ENCODE measurements around the gene CCDC192.
A peak's percentile ranks its signal among the peaks of the same experiment; 100 is the strongest.

CCDC192 gene

GRCh38 chr5:127928053-127928452, 224.9 kb downstream of the CCDC192 start:
- no peak for DNase-seq

- no peak for DNase-seq
These were observed 227.1 kb downstream of the CCDC192 start for GRCh38 chr5:127930311-127930710.

- no peak for DNase-seq
These were observed 228.2 kb downstream of the CCDC192 start for GRCh38 chr5:127931396-127931795.

- DNase-seq: no peak
These were observed 230.2 kb downstream of the CCDC192 start for GRCh38 chr5:127933348-127933747.

GRCh38 chr5:127934791-127935256, 231.6 kb downstream of the CCDC192 start:
- DNase-seq: peak; percentile 86

GRCh38 chr5:127935398-127935797, 232.2 kb downstream of the CCDC192 start:
- no peak for DNase-seq

GRCh38 chr5:127936439-127936972, 233.3 kb downstream of the CCDC192 start:
- no peak for DNase-seq

- no peak for DNase-seq
These were observed 235.6 kb downstream of the CCDC192 start for GRCh38 chr5:127938746-127939145.

- DNase-seq: no peak
These were observed 237.7 kb downstream of the CCDC192 start for GRCh38 chr5:127940854-127941253.

GRCh38 chr5:127941646-127942045, 238.5 kb downstream of the CCDC192 start:
- DNase-seq: no peak

GRCh38 chr5:127942246-127943060, 239.3 kb downstream of the CCDC192 start:
- no peak for DNase-seq

- DNase-seq: no peak
These were observed 239.8 kb downstream of the CCDC192 start for GRCh38 chr5:127943061-127943371.

GRCh38 chr5:127944125-127944524, 240.9 kb downstream of the CCDC192 start:
- DNase-seq: no peak

GRCh38 chr5:127947941-127948340, 244.8 kb downstream of the CCDC192 start:
- no peak for DNase-seq

- DNase-seq: no peak
These were observed 247.7 kb downstream of the CCDC192 start for GRCh38 chr5:127950707-127951391.

- no peak for DNase-seq
These were observed 248.6 kb downstream of the CCDC192 start for GRCh38 chr5:127951791-127952190.

- DNase-seq: no peak
These were observed 254.0 kb downstream of the CCDC192 start for GRCh38 chr5:127957183-127957582.

- DNase-seq: no peak
These were observed 254.6 kb downstream of the CCDC192 start for GRCh38 chr5:127957701-127958239.

GRCh38 chr5:127958421-127959011, 255.3 kb downstream of the CCDC192 start:
- peak; percentile 46 for DNase-seq

GRCh38 chr5:127959152-127959764, 256.1 kb downstream of the CCDC192 start:
- DNase-seq: peak; percentile 45

- peak; percentile 1 for DNase-seq
These were observed 257.1 kb downstream of the CCDC192 start for GRCh38 chr5:127960270-127960691.

- no peak for DNase-seq
These were observed 258.0 kb downstream of the CCDC192 start for GRCh38 chr5:127961006-127961762.
